Fibroblast of pulmonary artery (primary cell): ENCODE results near the gene NUAK2.
A peak's percentile ranks its signal among the peaks of the same experiment; 100 is the strongest.

Experiments used
- DNase-seq: peaks from one replicate; pipeline ENCODE4 v3.0.0-alpha.2; 2010; ENCODE audit warnings: low read depth
- H3K4me3 ChIP-seq: replicated peaks from 2 replicates; pipeline ENCODE4 v1.5.1; 2011; ENCODE audit warnings: low read depth, mild to moderate bottlenecking, control low read depth, low read length, moderate library complexity
- CTCF ChIP-seq: IDR thresholded peaks from 2 replicates; pipeline ENCODE4 v1.5.1; 2011; ENCODE audit warnings: mild to moderate bottlenecking, control low read depth, low read length, inconsistent platforms; ENCODE audit errors: missing control alignments

NUAK2 gene

GRCh38 chr1:205267306-205267902 lies 54.1 kb downstream of the NUAK2 start:
- no peak for TF ChIP-seq CTCF
- H3K4me3 ChIP-seq, result no peak overlapping the region
- no peak for DNase-seq

- no peak overlapping the region for H3K4me3 ChIP-seq
- TF ChIP-seq CTCF, result no peak
- no peak for DNase-seq
Measured at GRCh38 chr1:205266611-205267305, 54.8 kb downstream of the NUAK2 start.

GRCh38 chr1:205263580-205264190 lies 57.9 kb downstream of the NUAK2 start:
- no peak for TF ChIP-seq CTCF
- DNase-seq, result peak; percentile 39
- H3K4me3 ChIP-seq, result no peak overlapping the region

GRCh38 chr1:205262731-205263171 lies 58.8 kb downstream of the NUAK2 start:
- no peak overlapping the region for H3K4me3 ChIP-seq
- TF ChIP-seq CTCF, result no peak
- no peak for DNase-seq

- DNase-seq, result peak; percentile 40
- TF ChIP-seq CTCF, result no peak
Measured at GRCh38 chr1:205261946-205262691, 59.4 kb downstream of the NUAK2 start.

GRCh38 chr1:205260948-205261732 lies 60.4 kb downstream of the NUAK2 start:
- TF ChIP-seq CTCF, result no peak
- peak; percentile 75 for DNase-seq
- no peak overlapping the region for H3K4me3 ChIP-seq

More at GRCh38 chr1:205261946-205262691, 59.4 kb downstream of the NUAK2 start:
- no peak overlapping the region for H3K4me3 ChIP-seq
